HG03103 (cell line): Measurements from ENCODE around the gene ACTL6B.

Source experiments
- ATAC-seq: cut with Tn5 transposase; IDR thresholded peaks from one replicate; pipeline ENCODE4 v1.9.1; 2021; ENCODE audit warnings: low read depth; ENCODE audit not compliant: unreplicated experiment

Gene ACTL6B

DNA sequence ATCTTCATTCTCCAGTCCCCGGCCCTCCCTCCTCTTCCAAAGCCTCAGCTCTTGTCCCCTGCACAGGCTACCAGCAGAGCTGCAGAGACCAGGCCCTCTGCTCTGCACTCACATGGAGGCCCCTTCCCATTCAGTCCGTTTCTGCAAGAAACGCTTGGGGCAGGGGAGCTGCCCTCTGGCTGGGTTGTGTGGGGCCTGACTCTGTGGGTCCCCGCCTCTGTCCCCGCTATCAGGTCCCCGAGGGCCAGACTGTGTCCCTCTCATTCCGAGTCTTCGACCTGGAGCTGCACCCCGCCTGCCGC lies 52.6 kb downstream of the ACTL6B start:
- ATAC-seq, result no peak

DNA sequence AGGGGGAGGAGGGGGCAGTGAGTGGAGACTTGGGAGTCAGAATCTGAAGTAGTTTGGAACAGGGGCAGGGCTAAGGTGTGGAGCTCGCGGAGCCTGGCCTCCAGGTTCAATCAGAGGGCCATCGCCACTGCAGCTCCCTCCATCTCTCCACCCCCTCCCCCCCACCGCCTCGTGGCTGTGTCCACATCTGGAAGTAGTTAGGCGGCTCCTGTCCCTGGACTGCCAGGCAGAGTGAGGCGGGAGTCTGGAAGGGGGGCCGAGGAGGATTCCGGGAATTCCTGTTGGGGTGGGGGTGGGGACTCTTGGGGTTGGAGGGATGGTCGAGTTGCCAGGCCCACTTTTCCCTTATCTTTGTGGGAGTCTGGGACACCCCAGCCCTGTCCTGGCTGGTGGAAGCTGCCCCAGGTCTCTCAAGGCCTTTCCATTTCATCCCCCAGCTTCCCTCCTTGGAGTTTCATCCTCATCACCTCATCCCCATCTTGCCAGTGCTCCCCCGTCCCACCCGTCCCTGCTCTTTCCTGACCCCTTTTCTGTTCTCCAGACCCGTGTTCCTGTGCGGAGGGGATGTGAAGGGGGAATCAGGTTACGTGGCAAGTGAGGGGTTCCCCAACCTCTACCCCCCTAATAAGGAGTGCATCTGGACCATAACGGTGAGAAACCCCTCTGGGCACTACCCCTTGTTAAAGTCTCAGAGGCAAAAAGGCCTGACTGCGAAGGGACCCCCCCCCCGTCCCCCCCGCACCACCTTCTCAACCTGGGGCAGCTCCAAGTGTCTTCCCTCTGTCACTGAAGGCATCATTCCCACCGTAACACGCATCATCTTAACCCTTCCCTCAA lies 53.1 kb downstream of the ACTL6B start:
- ATAC-seq, result no peak

DNA sequence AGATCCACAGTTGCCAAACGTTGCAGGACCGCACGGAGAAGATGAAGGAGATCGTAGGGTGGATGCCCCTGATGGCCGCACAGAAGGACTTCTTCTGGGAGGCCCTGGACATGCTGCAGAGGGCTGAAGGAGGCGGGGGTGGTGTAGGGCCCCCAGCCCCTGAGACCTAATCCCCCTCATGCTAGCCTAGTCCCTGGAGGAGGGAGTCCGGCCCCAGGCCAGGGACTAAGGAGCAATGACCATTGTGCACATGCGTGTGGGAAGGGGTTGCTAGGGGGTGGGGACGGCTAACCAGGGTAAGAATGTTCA lies 55.6 kb downstream of the ACTL6B start:
- ATAC-seq, result no peak

DNA sequence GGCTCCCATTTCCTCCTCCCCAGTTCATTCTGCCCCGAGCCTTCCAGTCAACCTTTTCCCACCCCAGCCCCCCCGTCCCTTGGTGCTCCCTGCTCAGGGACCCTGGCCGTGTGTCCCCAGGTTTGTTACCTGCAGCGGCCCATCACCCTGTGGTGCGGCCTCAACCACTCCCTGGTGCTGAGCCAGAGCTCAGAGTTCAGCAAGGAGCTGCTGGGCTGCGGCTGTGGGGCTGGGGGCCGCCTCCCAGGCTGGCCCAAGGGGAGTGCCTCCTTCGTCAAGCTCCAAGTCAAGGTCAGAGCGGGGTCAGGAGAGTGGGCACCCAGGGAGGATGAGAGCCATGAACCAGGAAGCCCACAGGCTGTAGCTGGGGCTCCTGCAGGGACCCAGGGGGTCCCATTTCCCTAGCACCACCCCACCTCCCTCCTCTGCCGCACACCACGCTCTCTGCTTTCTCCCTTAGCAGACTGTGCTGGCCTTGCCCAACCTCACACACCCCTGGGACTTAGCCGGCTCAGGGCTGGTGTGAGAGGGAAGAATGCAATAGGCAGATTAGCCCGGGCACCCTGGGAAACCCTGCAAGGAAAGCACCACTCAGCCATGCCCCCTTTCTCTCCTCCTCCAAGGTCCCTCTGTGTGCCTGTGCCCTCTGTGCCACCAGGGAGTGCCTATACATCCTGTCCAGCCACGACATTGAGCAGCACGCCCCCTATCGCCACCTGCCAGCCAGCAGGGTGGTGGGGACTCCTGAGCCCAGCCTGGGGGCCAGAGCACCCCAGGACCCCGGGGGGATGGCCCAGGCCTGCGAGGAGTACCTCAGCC lies 56.1 kb downstream of the ACTL6B start:
- ATAC-seq, result no peak

DNA sequence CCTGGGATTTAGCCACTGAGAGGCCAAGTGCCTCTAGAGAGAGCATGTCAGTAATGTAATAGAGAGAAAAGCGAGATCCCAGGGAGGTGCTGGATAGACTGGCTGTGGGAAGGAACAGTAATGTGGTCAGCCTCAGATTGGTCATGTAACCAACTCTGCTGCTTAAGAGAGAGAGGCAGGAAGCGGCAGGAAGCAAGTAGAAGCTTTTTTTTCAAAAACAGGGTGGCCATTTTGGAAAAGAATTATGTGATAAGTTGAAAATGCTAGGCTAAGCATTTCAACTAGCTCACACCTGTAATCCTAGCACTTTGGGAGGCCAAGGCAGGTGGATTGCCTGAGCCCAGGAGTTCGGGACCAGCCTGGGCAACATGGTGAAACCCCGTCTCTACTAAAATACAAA lies 57.8 kb downstream of the ACTL6B start:
- ATAC-seq, result no peak

DNA sequence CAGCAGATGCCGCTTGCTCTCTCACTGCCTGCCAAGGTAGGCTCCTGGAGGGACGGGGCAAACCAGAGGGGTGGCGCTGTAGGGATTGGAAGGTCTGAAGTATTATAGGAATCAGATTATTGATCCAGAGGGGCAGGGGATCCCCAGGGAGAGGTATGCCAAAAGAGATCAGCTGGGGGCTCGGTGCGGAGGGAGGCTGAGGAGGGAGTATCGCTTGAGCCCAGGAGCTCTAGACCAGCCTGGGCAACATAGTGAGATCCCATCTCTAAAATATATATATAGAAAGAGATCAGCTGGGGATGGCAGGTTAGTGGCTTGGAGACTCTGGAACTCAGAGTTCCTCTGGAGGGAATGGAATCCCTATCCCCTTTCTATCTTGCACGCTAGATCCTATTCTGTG lies 61.1 kb downstream of the ACTL6B start:
- no peak for ATAC-seq
